Sigmoid colon (tissue), 7 donors: Measurements from ENCODE around the gene OR2J1. TPM values are rescaled to one million over a fixed set of nuclear protein-coding genes. Genes with fewer than 3 reads are reported as not detected.

Source experiments
- DNase-seq: peaks from one replicate; pipeline ENCODE4 v3.0.0-alpha.2; 2019
- H3K27ac ChIP-seq, 4 donors: fragments of 200-600 bp; sonication (generic); one replicate each; pipeline ENCODE4 v1.5.1; 2016 to 2019; ENCODE audit warnings: mild to moderate bottlenecking in 1 of 4
- H3K27me3 ChIP-seq, 3 donors: fragments of 200-600 bp; sonication (generic); one replicate each; pipeline ENCODE4 v1.5.1; 2019; ENCODE audit warnings: mild to moderate bottlenecking in 1 of 3
- H3K36me3 ChIP-seq, 4 donors: fragments of 200-600 bp; sonication (generic); one replicate each; pipeline ENCODE4 v1.5.1; 2016 to 2019
- H3K4me1 ChIP-seq, 4 donors: fragments of 200-600 bp; sonication (generic); one replicate each; pipeline ENCODE4 v1.5.1; 2017 to 2019
- H3K4me3 ChIP-seq, 4 donors: fragments of 200-600 bp; sonication (generic); one replicate each; pipeline ENCODE4 v1.5.1; 2017 to 2019; ENCODE audit warnings: mild to moderate bottlenecking in 2 of 4, moderate library complexity in 1 of 4
- H3K9me3 ChIP-seq, 4 donors: fragments of 200-600 bp in 3 of 4; sonication (generic) in 3 of 4; one replicate each; pipeline versions ENCODE4 v1.5.1 to v1.6.1; 2013 to 2019
- EP300 ChIP-seq, 4 donors: sonication (generic); formaldehyde crosslinking; IDR thresholded peaks; one replicate each; pipeline ENCODE4 v1.6.1; 2017; ENCODE audit warnings: antibody characterized with exemption in 4 of 4
- POLR2A ChIP-seq, 2 donors: fragments of 450-650 bp; IDR thresholded peaks; one replicate each; pipeline ENCODE4 v1.6.1; 2016; ENCODE audit warnings: antibody characterized with exemption in 2 of 2, mild to moderate bottlenecking in 2 of 2, moderate library complexity in 2 of 2
- POLR2AphosphoS5 ChIP-seq, 4 donors: sonication (generic); formaldehyde crosslinking; IDR thresholded peaks; one replicate each; pipeline ENCODE4 v1.6.1; 2017; ENCODE audit warnings: antibody characterized with exemption in 4 of 4
- WGBS, 2 donors: extraction: QIAGEN DNeasy Blood & Tissue Kit; methylation state at CpG; one replicate each; pipeline ENCODE4 v1.1.7; 2013; 5-methylcytosine and 5-hydroxymethylcytosine counted together
- intact Hi-C: fragments of 100-400 bp; cut with DNase I; formaldehyde crosslinking; loops from one replicate; pipeline ENCODE4 v1.15.1; 2023
- polyA plus RNA-seq, 3 donors: library from polyadenylated mRNA; stranded (reverse); fragments of 200-250 nt; gene quantifications; one replicate each; pipeline ENCODE4 v1.2.3, GENCODE V29; 2013
- total RNA-seq, 4 donors: library from RNA; depleted of rRNA; stranded (reverse); fragments of >200 nt; gene quantifications; one replicate each; pipeline ENCODE4 v1.1.0, GENCODE V29; 2016
- TF ChIP-seq, protein P1 (sequence below), 4 experiments: fragments of 450-650 bp in 3 of 4; fragments of 200-600 bp in 1 of 4; IDR thresholded peaks; one replicate each; pipeline ENCODE4 v1.5.1; 2016 to 2019; ENCODE audit warnings: antibody characterized with exemption in 4 of 4, mild to moderate bottlenecking in 3 of 4, moderate library complexity in 2 of 4
- donor health status: healthy with polysubstance abuse.
- donor health status: Bipolar disorder and iron deficiency.
- donor health status: healthy.

Gene OR2J1
- not detected for total RNA-seq
- polyA plus RNA-seq = not detected

DNA sequence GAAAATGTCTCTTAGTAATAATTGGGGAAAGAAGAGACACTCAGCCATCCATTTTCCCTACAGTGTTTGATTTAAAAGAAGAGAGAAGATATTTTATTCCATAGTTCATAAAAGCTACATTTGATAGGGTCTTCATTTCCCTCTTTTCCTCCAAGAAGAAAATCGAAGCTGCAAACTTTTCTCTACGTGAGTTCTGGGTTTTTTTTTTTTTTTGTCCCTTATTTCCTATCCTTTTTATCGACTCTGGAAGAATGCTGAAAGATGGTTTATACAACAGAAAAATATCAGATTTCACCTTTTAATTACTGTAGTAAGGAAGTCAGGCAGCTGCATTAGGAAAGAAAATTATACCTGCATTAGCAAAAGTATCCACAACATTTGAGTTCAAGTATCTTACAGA is at the start of gene OR2J1:
TSS of gene OR2J1 (plus strand) at position 301 of the 400 bp plus-strand sequence. CDS start 1,453 bp downstream, outside the sequence.
- no peaks in the 10 kb centered on the region for H3K36me3 ChIP-seq
- no peak within 1 kb of the TSS for H3K4me3 ChIP-seq
- H3K4me1 ChIP-seq = no peaks in the 10 kb centered on the region
- intact Hi-C loops = no loop called here
- no peaks in the 10 kb centered on the region for H3K27me3 ChIP-seq
- 76 to 83% methylated on average over 3 of the region's 3 CpGs for WGBS, 2 donors
- TF ChIP-seq EP300 (IDR thresholded peaks at IDR 0.05) = no peak
- TF ChIP-seq POLR2AphosphoS5 (IDR thresholded peaks at IDR 0.05) = no peak
- TF ChIP-seq POLR2A (IDR thresholded peaks at IDR 0.05) = no peak
- TF ChIP-seq, protein P1, sequence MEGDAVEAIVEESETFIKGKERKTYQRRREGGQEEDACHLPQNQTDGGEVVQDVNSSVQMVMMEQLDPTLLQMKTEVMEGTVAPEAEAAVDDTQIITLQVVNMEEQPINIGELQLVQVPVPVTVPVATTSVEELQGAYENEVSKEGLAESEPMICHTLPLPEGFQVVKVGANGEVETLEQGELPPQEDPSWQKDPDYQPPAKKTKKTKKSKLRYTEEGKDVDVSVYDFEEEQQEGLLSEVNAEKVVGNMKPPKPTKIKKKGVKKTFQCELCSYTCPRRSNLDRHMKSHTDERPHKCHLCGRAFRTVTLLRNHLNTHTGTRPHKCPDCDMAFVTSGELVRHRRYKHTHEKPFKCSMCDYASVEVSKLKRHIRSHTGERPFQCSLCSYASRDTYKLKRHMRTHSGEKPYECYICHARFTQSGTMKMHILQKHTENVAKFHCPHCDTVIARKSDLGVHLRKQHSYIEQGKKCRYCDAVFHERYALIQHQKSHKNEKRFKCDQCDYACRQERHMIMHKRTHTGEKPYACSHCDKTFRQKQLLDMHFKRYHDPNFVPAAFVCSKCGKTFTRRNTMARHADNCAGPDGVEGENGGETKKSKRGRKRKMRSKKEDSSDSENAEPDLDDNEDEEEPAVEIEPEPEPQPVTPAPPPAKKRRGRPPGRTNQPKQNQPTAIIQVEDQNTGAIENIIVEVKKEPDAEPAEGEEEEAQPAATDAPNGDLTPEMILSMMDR (IDR thresholded peaks at IDR 0.05) = no peak
- no peaks in the 10 kb centered on the region for H3K9me3 ChIP-seq
- no peak for DNase-seq
- H3K27ac ChIP-seq = no peak within 1 kb of the TSS

DNA sequence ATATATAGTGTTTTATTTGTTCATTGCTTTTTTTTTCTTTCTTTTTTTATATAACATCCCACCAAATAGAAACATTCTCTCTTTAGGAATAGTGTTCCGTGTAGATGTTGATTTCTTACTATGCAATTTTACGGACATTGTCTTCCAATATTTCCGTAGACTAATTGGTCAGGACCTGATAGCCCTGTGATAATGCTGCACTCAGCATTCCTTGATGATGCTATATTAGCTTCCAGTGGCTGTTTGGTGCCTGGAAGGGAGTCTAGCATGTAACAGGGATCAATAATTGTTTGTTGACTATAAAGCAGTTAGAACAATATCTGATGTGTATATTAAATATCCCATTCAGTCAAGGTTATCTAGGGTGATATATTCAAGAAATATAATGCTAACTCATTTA is 47.6 kb upstream of the OR2J1 start:
- DNase-seq = no peak
- no peak overlapping the region for H3K4me3 ChIP-seq
- H3K27ac ChIP-seq = no peak overlapping the region
- no peaks in the 10 kb centered on the region for H3K9me3 ChIP-seq
- H3K4me1 ChIP-seq = no peaks in the 10 kb centered on the region
- intact Hi-C loops = no loop called here
- WGBS, 2 donors = 88 to 90% methylated on average over 3 of the region's 3 CpGs
- no peaks in the 10 kb centered on the region for H3K36me3 ChIP-seq
- no peaks in the 10 kb centered on the region for H3K27me3 ChIP-seq
- TF ChIP-seq, protein P1 (IDR thresholded peaks at IDR 0.05) = no peak
- TF ChIP-seq POLR2AphosphoS5 (IDR thresholded peaks at IDR 0.05) = no peak
- no peak for TF ChIP-seq EP300 (IDR thresholded peaks at IDR 0.05)
- TF ChIP-seq POLR2A (IDR thresholded peaks at IDR 0.05) = no peak

GRCh38 chr6:29071831-29072723 is 27.2 kb upstream of the OR2J1 start:
- H3K4me3 ChIP-seq = no peak overlapping the region
- whole genome bisulfite sequencing, 2 donors = 31 to 35% methylated on average over 9 of the region's 9 CpGs
- intact Hi-C loops = no loop called here
- H3K27ac ChIP-seq = no peak overlapping the region
- no peak for DNase-seq
- no peaks in the 10 kb centered on the region for H3K27me3 ChIP-seq
- no peaks in the 10 kb centered on the region for H3K9me3 ChIP-seq
- no peaks in the 10 kb centered on the region for H3K36me3 ChIP-seq
- H3K4me1 ChIP-seq = no peaks in the 10 kb centered on the region
- TF ChIP-seq, protein P1 (IDR thresholded peaks at IDR 0.05) = no peak
- TF ChIP-seq POLR2AphosphoS5 (IDR thresholded peaks at IDR 0.05) = no peak
- no peak for TF ChIP-seq EP300 (IDR thresholded peaks at IDR 0.05)
- no peak for TF ChIP-seq POLR2A (IDR thresholded peaks at IDR 0.05)

DNA sequence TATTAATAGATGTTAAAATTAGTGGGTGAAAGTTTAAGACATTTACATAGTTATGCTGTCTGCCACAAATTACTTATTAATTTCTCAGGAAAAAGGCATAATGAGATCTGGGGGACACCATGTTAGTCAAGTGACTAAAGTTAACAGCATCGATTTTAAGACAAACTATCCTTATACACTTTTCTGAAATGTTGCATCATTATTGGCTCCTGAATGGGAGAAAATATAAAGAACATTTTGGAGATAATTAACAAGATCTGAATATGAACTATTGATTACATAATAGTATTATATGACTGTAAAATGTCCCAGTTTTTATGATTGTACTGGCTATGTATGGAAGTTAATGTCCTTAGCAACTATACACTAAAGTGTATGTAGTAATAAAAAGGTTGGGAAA is 20.1 kb upstream of the OR2J1 start:
- H3K4me1 ChIP-seq = no peaks in the 10 kb centered on the region
- H3K36me3 ChIP-seq = no peaks in the 10 kb centered on the region
- H3K4me3 ChIP-seq = no peak overlapping the region
- WGBS, 2 donors = 76 to 87% methylated on average over 1 of the region's 1 CpG
- no peaks in the 10 kb centered on the region for H3K27me3 ChIP-seq
- no peaks in the 10 kb centered on the region for H3K9me3 ChIP-seq
- H3K27ac ChIP-seq = no peak overlapping the region
- intact Hi-C loops = no loop called here
- DNase-seq = no peak
- TF ChIP-seq, protein P1 (IDR thresholded peaks at IDR 0.05) = no peak

GRCh38 chr6:29081312-29081711 is 18.0 kb upstream of the OR2J1 start:
- no peaks in the 10 kb centered on the region for H3K36me3 ChIP-seq
- no peak for DNase-seq
- H3K4me1 ChIP-seq = no peaks in the 10 kb centered on the region
- H3K4me3 ChIP-seq = no peak overlapping the region
- intact Hi-C loops = no loop called here
- no peak overlapping the region for H3K27ac ChIP-seq
- H3K9me3 ChIP-seq = no peaks in the 10 kb centered on the region
- H3K27me3 ChIP-seq = no peaks in the 10 kb centered on the region
- TF ChIP-seq EP300 (IDR thresholded peaks at IDR 0.05) (no peak), POLR2A (IDR thresholded peaks at IDR 0.05) (no peak), POLR2AphosphoS5 (IDR thresholded peaks at IDR 0.05) (no peak)
- TF ChIP-seq, protein P1 (IDR thresholded peaks at IDR 0.05) = no peak
